Measurements from ENCODE around the gene VPS9D1.
"Not testable (repeated sequence)": the region's sequence is repeated elsewhere in the genome, so short reads cannot be mapped to it uniquely, and the experiment has no call there.

VPS9D1 gene

GRCh38 chr16:89696670-89697128 lies 24.0 kb downstream of the VPS9D1 start:
- H3K9me3 ChIP-seq = no peaks in the 10 kb centered on the region
- peaks cover 7 to 22% (median 19%) of the 10 kb centered on the region in 4 donors for H3K4me1 ChIP-seq
- no peak overlapping the region for H3K27ac ChIP-seq
- H3K27me3 ChIP-seq = no peaks in the 10 kb centered on the region
- no peak for DNase-seq
- no peak overlapping the region for H3K4me3 ChIP-seq
- intact Hi-C loops (cut with DNase I; ENCODE audit: low total_unique reads) = no loop called here
- peaks cover 0 to 62% (median 28%) of the 10 kb centered on the region in 3 donors for H3K36me3 ChIP-seq
- no peak for TF ChIP-seq CTCF (IDR thresholded peaks at IDR 0.05)

GRCh38 chr16:89695875-89696669 lies 24.6 kb downstream of the VPS9D1 start:
- Histone ChIP-seq H3K9me3 (no peaks in the 10 kb centered on the region), H3K4me3 (no peak overlapping the region), H3K4me1 (peaks cover 7 to 16% (median 14%) of the 10 kb centered on the region in 4 donors), H3K36me3 (peaks cover 4 to 68% (median 34%) of the 10 kb centered on the region in 3 donors), H3K27ac (no peak overlapping the region), H3K27me3 (no peaks in the 10 kb centered on the region)
- DNase-seq = no peak
- TF ChIP-seq CTCF (IDR thresholded peaks at IDR 0.05) = no peak
- intact Hi-C loops (cut with DNase I; ENCODE audit: low total_unique reads) = no loop called here

- Histone ChIP-seq H3K27me3 (no peaks in the 10 kb centered on the region), H3K27ac (no peak overlapping the region), H3K4me1 (peaks cover 1 to 8% (median 7%) of the 10 kb centered on the region in 4 donors), H3K36me3 (peaks cover 4 to 76% (median 41%) of the 10 kb centered on the region in 3 donors), H3K9me3 (no peaks in the 10 kb centered on the region), H3K4me3 (no peak overlapping the region)
- no peak for DNase-seq
- intact Hi-C loops (cut with DNase I; ENCODE audit: low total_unique reads) = no loop called here
- TF ChIP-seq CTCF (IDR thresholded peaks at IDR 0.05) = no peak
Observed at GRCh38 chr16:89695086-89695874, 25.4 kb downstream of the VPS9D1 start.

GRCh38 chr16:89694784-89695085 lies 26.0 kb downstream of the VPS9D1 start:
- H3K27me3 ChIP-seq; H3K4me3 ChIP-seq; H3K9me3 ChIP-seq; DNase-seq; intact Hi-C loops (cut with DNase I; ENCODE audit: low total_unique reads); H3K27ac ChIP-seq; H3K4me1 ChIP-seq: not testable (repeated sequence)
- peaks cover 4 to 82% (median 43%) of the 10 kb centered on the region in 3 donors for H3K36me3 ChIP-seq

GRCh38 chr16:89693931-89694783 lies 26.5 kb downstream of the VPS9D1 start:
- Histone ChIP-seq H3K9me3 (no peaks in the 10 kb centered on the region), H3K27ac (no peak overlapping the region), H3K4me3 (no peak overlapping the region), H3K27me3 (no peaks in the 10 kb centered on the region), H3K36me3 (peaks cover 4 to 87% (median 43%) of the 10 kb centered on the region in 3 donors), H3K4me1 (no peaks in the 10 kb centered on the region)
- no peak for TF ChIP-seq CTCF (IDR thresholded peaks at IDR 0.05)
- intact Hi-C loops (cut with DNase I; ENCODE audit: low total_unique reads) = no loop called here
- DNase-seq = no peak

Data from tibial artery (tissue), 4 donors.